ENCODE data around the gene STAB1. TPM values are rescaled to one million over a fixed set of nuclear protein-coding genes. Genes with fewer than 3 reads are reported as not detected.

The STAB1 gene
- total and polyA plus RNA-seq, 2 of the 8 experiments (the other 6 are each of a cell fraction or from before 2014, with no cell fraction given) = 1.0 to 1.9 TPM

- no peak for TF ChIP-seq KDM1A (IDR thresholded peaks at IDR 0.05; ENCODE audit: borderline replicate concordance, low read length)
- TF ChIP-seq CTBP2 (IDR thresholded peaks at IDR 0.05; ENCODE audit: borderline replicate concordance, insufficient read depth, insufficient read length, low read length) = no peak
Observed at GRCh38 chr3:52512727-52513126, 17.6 kb downstream of the STAB1 start (continued).
